ENCODE measurements around the gene POLK. TPM values are rescaled to one million over a fixed set of nuclear protein-coding genes. Genes with fewer than 3 reads are reported as not detected.

The POLK gene
- total RNA-seq, 3 donors from 2014 or later = 44.0 to 58.4 (median 44.9) TPM

GRCh38 chr5:75617736-75618352 is 106.2 kb downstream of the POLK start:
- H3K27ac ChIP-seq = peak overlapping the region in 1 of 2 donors; percentile 50

GRCh38 chr5:75620184-75620959 is 108.7 kb downstream of the POLK start:
- Histone ChIP-seq H3K9me3 (no peaks in the 10 kb centered on the region), H3K27me3 (no peaks in the 10 kb centered on the region), H3K4me3 (no peak overlapping the region), H3K4me1 (no peaks in the 10 kb centered on the region), H3K36me3 (no peaks in the 10 kb centered on the region), H3K27ac (peak overlapping the region in 1 of 2 donors; percentile 0)
- no peak for TF ChIP-seq CTCF (IDR thresholded peaks at IDR 0.05)
- TF ChIP-seq POLR2A (IDR thresholded peaks at IDR 0.05) = no peak
- no peak for TF ChIP-seq POLR2AphosphoS5 (IDR thresholded peaks at IDR 0.05)
- no peak for DNase-seq (ENCODE audit: low spot score in 2 of 2)
- intact Hi-C loops (cut with DNase I; ENCODE audit: low total_unique reads) = no loop called here

More at GRCh38 chr5:75617736-75618352, 106.2 kb downstream of the POLK start:
- Histone ChIP-seq H3K4me3 (no peak overlapping the region), H3K9me3 (no peaks in the 10 kb centered on the region), H3K4me1 (no peaks in the 10 kb centered on the region), H3K27me3 (no peaks in the 10 kb centered on the region), H3K36me3 (no peaks in the 10 kb centered on the region)
- intact Hi-C loops (cut with DNase I; ENCODE audit: low total_unique reads) = no loop called here
- no peak for TF ChIP-seq POLR2AphosphoS5 (IDR thresholded peaks at IDR 0.05)
- no peak for DNase-seq (ENCODE audit: low spot score in 2 of 2)

- Histone ChIP-seq H3K9me3 (no peaks in the 10 kb centered on the region), H3K36me3 (no peaks in the 10 kb centered on the region), H3K27ac (peak overlapping the region in 1 of 2 donors; percentile 4), H3K4me3 (no peak overlapping the region), H3K27me3 (no peaks in the 10 kb centered on the region), H3K4me1 (no peaks in the 10 kb centered on the region)
- intact Hi-C loops (cut with DNase I; ENCODE audit: low total_unique reads) = no loop called here
- DNase-seq (ENCODE audit: low spot score in 2 of 2) = no peak
- TF ChIP-seq POLR2AphosphoS5 (IDR thresholded peaks at IDR 0.05) (no peak), POLR2A (IDR thresholded peaks at IDR 0.05) (no peak), CTCF (IDR thresholded peaks at IDR 0.05) (no peak)
Observed at GRCh38 chr5:75622564-75622963, 110.9 kb downstream of the POLK start.

GRCh38 chr5:75623846-75624245 is 112.2 kb downstream of the POLK start:
- Histone ChIP-seq H3K27me3 (no peaks in the 10 kb centered on the region), H3K4me3 (no peak overlapping the region), H3K36me3 (no peaks in the 10 kb centered on the region), H3K9me3 (no peaks in the 10 kb centered on the region), H3K4me1 (no peaks in the 10 kb centered on the region), H3K27ac (no peak overlapping the region)
- TF ChIP-seq POLR2AphosphoS5 (IDR thresholded peaks at IDR 0.05) (no peak), POLR2A (IDR thresholded peaks at IDR 0.05) (no peak)
- no peak for DNase-seq (ENCODE audit: low spot score in 2 of 2)
- intact Hi-C loops (cut with DNase I; ENCODE audit: low total_unique reads) = no loop called here

- Histone ChIP-seq H3K4me3 (no peak overlapping the region), H3K27ac (no peak overlapping the region), H3K27me3 (no peaks in the 10 kb centered on the region), H3K36me3 (no peaks in the 10 kb centered on the region), H3K9me3 (no peaks in the 10 kb centered on the region), H3K4me1 (no peaks in the 10 kb centered on the region)
- DNase-seq (ENCODE audit: low spot score in 2 of 2) = no peak
- TF ChIP-seq POLR2AphosphoS5 (IDR thresholded peaks at IDR 0.05) (no peak), POLR2A (IDR thresholded peaks at IDR 0.05) (no peak)
- intact Hi-C loops (cut with DNase I; ENCODE audit: low total_unique reads) = no loop called here
Observed at GRCh38 chr5:75626959-75627358, 115.3 kb downstream of the POLK start.

GRCh38 chr5:75627801-75628200 is 116.1 kb downstream of the POLK start:
- Histone ChIP-seq H3K36me3 (no peaks in the 10 kb centered on the region), H3K9me3 (no peaks in the 10 kb centered on the region), H3K27me3 (no peaks in the 10 kb centered on the region), H3K27ac (no peak overlapping the region), H3K4me1 (no peaks in the 10 kb centered on the region), H3K4me3 (no peak overlapping the region)
- TF ChIP-seq POLR2AphosphoS5 (IDR thresholded peaks at IDR 0.05) (no peak), POLR2A (IDR thresholded peaks at IDR 0.05) (no peak), CTCF (IDR thresholded peaks at IDR 0.05) (no peak)
- no peak for DNase-seq (ENCODE audit: low spot score in 2 of 2)
- intact Hi-C loops (cut with DNase I; ENCODE audit: low total_unique reads) = no loop called here

Data from breast epithelium (tissue), 4 donors.